DLD1 (cell line): ENCODE measurements around the gene UBE2U.
"Not testable (repeated sequence)": the region's sequence is repeated elsewhere in the genome, so short reads cannot be mapped to it uniquely, and the experiment has no call there.

Source experiments
- in situ Hi-C: cut with HindIII; loops from 2 replicates; pipeline ENCODE4 v1.10.0; 2017; ENCODE audit warnings: low sequenced_read_pairs

The UBE2U gene

DNA sequence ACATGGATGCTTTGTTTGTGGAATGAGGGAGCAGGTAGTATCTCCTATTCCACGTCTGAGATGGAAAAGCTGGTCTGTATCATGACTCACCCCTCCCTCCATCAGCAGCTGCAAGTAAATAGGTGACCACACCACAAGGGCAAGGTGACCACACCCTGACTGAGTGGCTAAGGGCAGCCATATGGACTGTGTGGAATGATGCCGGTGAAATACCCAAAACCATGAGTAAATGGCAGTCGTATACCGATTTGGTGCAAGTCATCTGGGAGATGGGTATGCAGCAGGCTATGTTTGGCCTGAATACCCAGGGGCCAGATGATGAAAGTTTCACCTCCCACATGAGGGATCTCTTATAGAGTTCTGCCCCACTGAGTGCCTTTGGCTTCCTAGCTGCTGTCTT, 15.8 kb upstream of the UBE2U start:
- in situ Hi-C loops = no loop called here

GRCh38 chr1:64192290-64192689, 11.1 kb upstream of the UBE2U start:
- in situ Hi-C loops = no loop called here

DNA sequence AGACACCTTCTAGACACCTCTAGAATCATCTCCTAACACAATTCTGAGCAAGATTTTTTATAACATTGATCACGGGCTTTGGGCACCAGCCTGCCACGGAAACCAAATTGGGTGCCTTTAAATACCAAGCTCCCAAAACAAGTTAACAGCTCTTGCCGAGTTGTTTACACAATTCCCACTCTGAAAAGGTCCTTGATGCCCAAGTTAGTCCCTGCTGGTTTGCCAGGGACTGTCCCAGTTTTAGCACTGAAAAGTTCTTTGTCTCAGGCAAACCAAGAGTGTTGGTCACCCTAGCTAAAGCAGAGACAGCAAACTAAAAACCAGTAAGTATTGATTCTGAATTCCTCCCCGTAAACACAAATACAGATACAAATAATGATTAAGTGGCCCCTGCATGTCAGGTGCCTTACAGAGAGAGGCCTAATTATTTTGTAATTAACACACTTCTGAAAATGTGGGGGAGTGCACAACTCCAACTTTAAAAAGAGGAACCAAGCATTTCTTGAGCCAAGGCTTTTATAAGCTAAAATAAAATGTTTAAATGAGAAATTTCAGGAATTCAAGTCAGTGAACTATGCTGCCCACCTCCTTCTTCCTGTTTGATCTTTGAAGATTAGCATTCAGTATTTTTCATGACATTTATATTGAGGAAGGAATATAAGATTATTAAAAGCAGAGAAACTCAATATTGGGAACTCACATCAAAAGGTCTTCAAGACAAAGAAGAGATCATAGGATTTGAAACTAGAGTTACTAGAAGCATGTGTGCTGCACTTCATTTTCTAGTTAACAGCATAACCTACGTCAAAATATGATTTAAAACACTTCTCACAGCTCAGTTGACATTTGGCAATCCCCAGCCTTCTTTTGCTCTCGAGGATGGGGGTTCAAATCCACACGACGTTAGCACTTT, 9.0 kb upstream of the UBE2U start:
- in situ Hi-C loops = no loop called here

DNA sequence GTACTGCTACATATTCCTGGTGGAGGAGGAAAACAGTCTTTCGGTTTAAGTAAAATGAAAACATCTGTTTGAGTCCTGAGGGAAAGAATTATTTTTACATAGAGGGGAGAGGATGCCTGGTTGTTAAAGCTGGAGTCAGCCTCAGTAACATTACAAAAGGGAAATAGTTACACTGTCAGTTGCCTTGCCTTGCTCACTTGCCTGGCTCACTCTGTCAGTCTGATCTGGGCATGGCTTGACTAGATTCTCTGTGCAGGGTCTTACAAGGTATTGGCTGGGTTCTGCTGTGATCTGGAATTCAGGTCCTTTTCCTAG, 8.4 kb upstream of the UBE2U start:
- in situ Hi-C loops = no loop called here

DNA sequence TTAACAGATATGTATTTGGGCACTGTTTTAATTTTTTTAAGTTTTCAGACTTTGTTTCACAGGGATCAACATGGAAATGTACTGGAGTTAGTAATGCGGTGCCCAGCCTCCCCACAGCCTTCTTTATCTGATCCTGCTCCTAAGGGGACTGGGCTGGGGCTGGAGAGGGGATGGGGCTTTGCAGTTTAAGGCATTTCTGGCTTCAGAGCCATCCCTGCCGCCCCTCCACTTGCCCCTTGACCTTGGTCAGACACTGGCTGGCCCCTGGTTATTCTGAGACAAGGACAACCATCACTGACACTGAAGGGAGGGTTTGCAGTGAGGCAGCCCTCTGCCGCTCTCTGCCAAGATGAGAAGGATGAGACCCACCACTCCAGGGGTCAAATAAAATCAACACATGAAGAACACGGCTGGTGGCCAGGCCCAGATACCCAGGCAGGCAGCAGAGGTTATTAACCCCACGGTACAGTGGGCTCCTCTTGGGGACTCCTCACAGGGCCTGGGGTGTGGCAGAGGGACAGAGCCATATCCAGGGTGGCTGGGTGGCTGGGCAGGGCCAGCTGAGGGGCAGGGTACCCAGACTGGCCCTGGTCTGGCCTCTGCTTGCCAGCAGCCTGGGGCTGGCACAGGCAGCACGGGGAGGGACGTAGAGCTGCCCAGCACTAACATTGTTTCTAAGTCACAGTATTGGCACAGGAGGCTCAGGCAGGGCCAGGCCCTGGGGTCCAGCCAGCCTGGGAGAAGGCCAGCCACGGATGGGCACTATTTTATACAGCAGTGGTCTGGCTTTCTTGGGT, 7.2 kb upstream of the UBE2U start:
- in situ Hi-C loops = no loop called here

- in situ Hi-C loops = no loop called here
Measured at GRCh38 chr1:64197076-64197475, 6.3 kb upstream of the UBE2U start.

GRCh38 chr1:64199154-64199553, 4.3 kb upstream of the UBE2U start:
- in situ Hi-C loops = no loop called here

- in situ Hi-C loops = no loop called here
Measured at GRCh38 chr1:64200064-64200463, 3.4 kb upstream of the UBE2U start.

- in situ Hi-C loops = no loop called here
Measured at GRCh38 chr1:64209221-64209620, 5.8 kb downstream of the UBE2U start.

- in situ Hi-C loops = no loop called here
Measured at GRCh38 chr1:64212031-64212430, 8.6 kb downstream of the UBE2U start.

DNA sequence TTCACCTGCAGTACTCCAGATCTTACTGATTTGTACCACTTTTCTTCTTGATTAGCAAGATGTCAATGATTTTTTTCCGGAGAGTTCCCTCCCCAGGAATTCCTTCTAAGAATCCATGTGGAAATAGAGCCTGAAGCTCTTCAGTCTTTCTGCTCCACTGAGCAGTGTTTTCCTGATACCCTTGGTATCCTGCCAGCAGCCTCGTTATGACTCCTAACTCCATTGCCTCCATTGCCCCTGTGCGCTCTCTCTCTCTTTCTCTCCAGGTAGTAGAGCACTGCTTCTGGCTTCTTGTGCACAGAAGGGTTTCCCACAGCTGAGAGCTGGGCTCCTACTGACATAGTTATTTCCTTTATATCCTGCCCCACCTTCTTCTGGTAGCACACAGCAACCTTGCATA, 12.2 kb downstream of the UBE2U start:
- in situ Hi-C loops = no loop called here

DNA sequence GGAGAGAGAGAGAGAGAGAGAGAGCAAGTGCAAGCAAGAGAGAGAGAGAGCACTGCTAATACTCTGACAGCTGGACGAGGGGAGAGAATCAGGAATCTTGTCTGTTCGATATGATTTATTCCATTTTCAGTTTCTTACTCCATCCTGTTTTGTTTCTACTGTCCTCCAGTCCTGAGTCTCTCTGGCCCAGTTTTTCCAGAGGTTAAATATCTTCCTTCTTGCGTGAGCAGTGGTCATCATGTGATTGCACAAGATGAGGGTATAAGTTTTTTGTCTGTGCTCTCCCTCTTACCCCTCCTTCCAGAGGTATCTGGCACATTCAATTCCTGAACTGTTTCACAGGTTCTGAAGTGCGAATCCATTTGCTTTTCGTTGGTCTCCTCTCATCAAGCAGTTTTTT, 16.8 kb downstream of the UBE2U start:
- in situ Hi-C loops = no loop called here

GRCh38 chr1:64223329-64224151, 20.1 kb downstream of the UBE2U start:
- in situ Hi-C loops = no loop called here

GRCh38 chr1:64224236-64224635, 20.8 kb downstream of the UBE2U start:
- in situ Hi-C loops = not testable (repeated sequence)

GRCh38 chr1:64228167-64228957, 24.9 kb downstream of the UBE2U start:
- in situ Hi-C loops = no loop called here

GRCh38 chr1:64229307-64229706, 25.9 kb downstream of the UBE2U start:
- in situ Hi-C loops = no loop called here

- in situ Hi-C loops = loop anchor here (10.0 kb wide), 2 partner anchors 456 to 596 kb away; partner anchors contain the start of gene ROR1
Measured at GRCh38 chr1:64231153-64231552, 27.7 kb downstream of the UBE2U start.

GRCh38 chr1:64231654-64232053, 28.2 kb downstream of the UBE2U start:
- in situ Hi-C loops = loop anchor here (10.0 kb wide), 2 partner anchors 457 to 597 kb away; partner anchors contain the start of gene ROR1

- in situ Hi-C loops = loop anchor here (10.0 kb wide), 2 partner anchors 460 to 600 kb away; partner anchors contain the start of gene ROR1
Measured at GRCh38 chr1:64234714-64235113, 31.3 kb downstream of the UBE2U start.

GRCh38 chr1:64235181-64235580, 31.8 kb downstream of the UBE2U start:
- in situ Hi-C loops = loop anchor here (10.0 kb wide), 2 partner anchors 460 to 600 kb away; partner anchors contain the start of gene ROR1
